Activated CD4-positive, alpha-beta T cell treated with anti-CD3 and anti-CD28 coated beads, Interleukin-2, amount 10 ng/mL, durations not matched to agents 7 days and 5 days (primary cell): Measurements from ENCODE around the gene CORO7. TPM values are rescaled to one million over a fixed set of nuclear protein-coding genes. Genes with fewer than 3 reads are reported as not detected.
A peak's percentile ranks its signal among the peaks of the same experiment; 100 is the strongest.

Source experiments
- CTCF ChIA-PET: fragments of 350-600 bp; sonication (Branson Sonifier 250); formaldehyde crosslinking; loops from one replicate; lab custom pipeline; 2021; ENCODE audit warnings: antibody characterized with exemption; lab: Charles Lee
- POLR2A ChIA-PET: fragments of 350-600 bp; sonication (Branson Sonifier 250); formaldehyde crosslinking; loops from one replicate; lab custom pipeline; 2021; ENCODE audit warnings: antibody characterized with exemption; lab: Charles Lee
- DNase-seq: peaks from one replicate; pipeline ENCODE4 v3.0.0-alpha.2; 2020
- H3K27ac Mint-ChIP-seq: one replicate; pipeline ENCODE4 v1.8.0; 2021; ENCODE audit warnings: mild to moderate bottlenecking, moderate library complexity, mixed read lengths
- H3K27me3 Mint-ChIP-seq: one replicate; pipeline ENCODE4 v1.8.0; 2021; ENCODE audit warnings: mixed read lengths
- H3K36me3 Mint-ChIP-seq: one replicate; pipeline ENCODE4 v1.8.0; 2021; ENCODE audit warnings: low read depth, mixed read lengths
- H3K4me1 Mint-ChIP-seq: one replicate; pipeline ENCODE4 v1.8.0; 2021; ENCODE audit warnings: mixed read lengths
- H3K4me3 Mint-ChIP-seq: one replicate; pipeline ENCODE4 v1.8.0; 2021; ENCODE audit warnings: mild to moderate bottlenecking, moderate library complexity, mixed read lengths
- H3K9me3 Mint-ChIP-seq: one replicate; pipeline ENCODE4 v1.8.0; 2021; ENCODE audit warnings: mixed read lengths
- total RNA-seq, 2 experiments: library from RNA; stranded (reverse); gene quantifications; one replicate each; pipeline ENCODE4 v1.2.3, GENCODE V29; 2021

The CORO7 gene
- total RNA-seq, 2 experiments from 2014 or later: 196 to 211 TPM

GRCh38 chr16:4358831-4359561, 57.4 kb downstream of the CORO7 start:
- Mint-ChIP-seq H3K9me3 (no peaks in the 10 kb centered on the region), H3K36me3 (peaks cover 30% of the 10 kb centered on the region), H3K27me3 (no peaks in the 10 kb centered on the region), H3K4me3 (no peak overlapping the region), H3K4me1 (no peaks in the 10 kb centered on the region), H3K27ac (peak overlapping the region; percentile 82)
- DNase-seq: peak; percentile 61
- ChIA-PET CTCF (interaction anchor here (0.7 to 1.6 kb wide), 8 partner anchors 10 to 227 kb away, joined by 3 to 7 read pairs (median 3); partner anchors contain the start of gene VASN), POLR2A (no interaction called here)

DNA sequence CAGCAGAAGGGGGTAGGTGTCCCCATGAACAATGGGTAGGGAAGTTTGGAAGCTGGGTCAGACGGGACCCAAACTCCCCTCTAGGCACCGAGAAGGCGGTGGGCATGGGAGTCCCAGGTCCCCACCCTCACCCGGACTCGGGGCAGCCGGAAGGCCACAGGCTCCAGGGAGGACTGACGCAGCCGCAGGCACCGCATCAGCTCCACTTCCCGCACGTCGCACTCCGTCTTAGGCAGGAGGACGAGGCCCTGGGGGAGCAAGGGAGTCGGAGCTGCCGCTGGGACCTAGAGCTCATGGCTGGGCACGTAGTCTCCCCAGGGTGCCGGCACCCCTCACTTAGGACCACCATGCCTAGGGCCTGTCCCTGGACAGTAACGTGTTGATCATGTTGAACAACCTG, 58.2 kb downstream of the CORO7 start:
- Mint-ChIP-seq H3K36me3 (peaks cover 30% of the 10 kb centered on the region), H3K4me1 (no peaks in the 10 kb centered on the region), H3K27ac (no peak overlapping the region), H3K9me3 (no peaks in the 10 kb centered on the region), H3K27me3 (no peaks in the 10 kb centered on the region), H3K4me3 (no peak overlapping the region)
- ChIA-PET CTCF (interaction anchor here (1.0 kb wide), 1 partner anchor 228 kb away, joined by 3 read pairs; no protein-coding TSS in a partner anchor), POLR2A (no interaction called here)
- DNase-seq: no peak

DNA sequence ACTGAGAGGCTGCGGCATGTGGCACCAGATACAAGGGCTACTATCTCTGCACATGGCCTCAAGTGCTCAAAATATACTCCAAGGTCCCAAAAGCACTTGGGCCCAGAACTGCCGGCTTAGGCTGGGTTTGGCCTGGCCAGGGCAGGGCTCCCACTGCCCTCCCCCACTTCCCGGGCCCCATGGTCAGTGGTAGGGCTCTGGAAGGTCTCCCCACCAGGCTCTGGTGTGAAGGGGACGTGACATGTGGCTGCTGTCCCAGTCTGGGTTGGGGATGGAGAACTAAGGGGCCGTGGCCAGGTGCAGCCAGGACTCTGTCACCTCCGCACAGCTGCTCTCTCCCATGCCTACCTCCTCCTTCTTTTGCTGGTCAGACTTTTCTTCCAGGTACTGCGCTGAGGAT, 59.6 kb downstream of the CORO7 start:
- POLR2A ChIA-PET: no interaction called here
- peaks cover 2% of the 10 kb centered on the region for H3K4me1 Mint-ChIP-seq
- CTCF ChIA-PET: interaction anchor here (1.4 kb wide), 1 partner anchor 103 kb away, joined by 3 read pairs; no protein-coding TSS in a partner anchor
- no peak for DNase-seq
- H3K4me3 Mint-ChIP-seq: no peak overlapping the region
- no peaks in the 10 kb centered on the region for H3K27me3 Mint-ChIP-seq
- no peaks in the 10 kb centered on the region for H3K9me3 Mint-ChIP-seq
- no peak overlapping the region for H3K27ac Mint-ChIP-seq
- peaks cover 22% of the 10 kb centered on the region for H3K36me3 Mint-ChIP-seq

- Mint-ChIP-seq H3K36me3 (peaks cover 22% of the 10 kb centered on the region), H3K27ac (no peak overlapping the region), H3K9me3 (no peaks in the 10 kb centered on the region), H3K4me3 (no peak overlapping the region), H3K27me3 (no peaks in the 10 kb centered on the region), H3K4me1 (peaks cover 13% of the 10 kb centered on the region)
- ChIA-PET POLR2A (no interaction called here), CTCF (interaction anchor here (0.6 to 1.4 kb wide), 2 partner anchors 42 to 48 kb away, joined by 3 to 4 read pairs; no protein-coding TSS in a partner anchor)
- DNase-seq: no peak
Measured at GRCh38 chr16:4354512-4355409, 61.6 kb downstream of the CORO7 start.

- Mint-ChIP-seq H3K4me1 (peaks cover 19% of the 10 kb centered on the region), H3K4me3 (no peak overlapping the region), H3K27me3 (no peaks in the 10 kb centered on the region), H3K9me3 (no peaks in the 10 kb centered on the region), H3K27ac (no peak overlapping the region), H3K36me3 (peaks cover 18% of the 10 kb centered on the region)
- ChIA-PET POLR2A (no interaction called here), CTCF (interaction anchor here (1.0 to 1.4 kb wide), 2 partner anchors 49 kb away, joined by 3 to 4 read pairs; no protein-coding TSS in a partner anchor)
- no peak for DNase-seq
Measured at GRCh38 chr16:4353675-4354074, 62.7 kb downstream of the CORO7 start.

DNA sequence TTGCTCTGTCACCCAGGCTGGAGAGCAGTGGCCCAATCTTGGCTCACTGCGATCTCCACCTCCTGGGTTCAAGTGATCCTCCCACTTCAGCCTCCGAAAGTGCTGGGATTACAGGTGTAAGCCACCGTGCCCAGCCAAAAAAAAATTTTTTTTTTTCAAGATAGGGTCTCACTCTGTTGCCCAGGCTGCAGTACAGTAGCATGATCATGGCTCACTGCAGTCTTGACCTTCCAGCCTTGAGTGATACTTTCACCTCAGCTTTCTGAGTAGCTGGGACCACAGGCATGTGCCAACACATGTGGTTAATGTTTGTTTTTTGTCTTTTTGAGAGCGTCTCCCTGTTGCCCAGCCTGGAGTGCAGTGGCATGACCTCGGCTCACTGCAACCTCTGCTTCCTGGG, 63.6 kb downstream of the CORO7 start:
- no peak for DNase-seq
- H3K4me1 Mint-ChIP-seq: peaks cover 23% of the 10 kb centered on the region
- no peaks in the 10 kb centered on the region for H3K27me3 Mint-ChIP-seq
- ChIA-PET POLR2A (no interaction called here), CTCF (interaction anchor here (1.0 kb wide), 1 partner anchor 50 kb away, joined by 3 read pairs; no protein-coding TSS in a partner anchor)
- H3K4me3 Mint-ChIP-seq: no peak overlapping the region
- peaks cover 15% of the 10 kb centered on the region for H3K36me3 Mint-ChIP-seq
- no peak overlapping the region for H3K27ac Mint-ChIP-seq
- no peaks in the 10 kb centered on the region for H3K9me3 Mint-ChIP-seq

- ChIA-PET POLR2A (interaction anchor here (1.0 kb wide), 1 partner anchor 64 kb away, joined by 3 read pairs; no protein-coding TSS in a partner anchor), CTCF (interaction anchor here (1.2 to 2.1 kb wide), 2 partner anchors 10 to 18 kb away, joined by 3 to 6 read pairs; no protein-coding TSS in a partner anchor)
- no peak for DNase-seq
- Mint-ChIP-seq H3K27ac (peak overlapping the region; percentile 94), H3K4me1 (peaks cover 23% of the 10 kb centered on the region), H3K4me3 (no peak overlapping the region), H3K9me3 (no peaks in the 10 kb centered on the region), H3K27me3 (no peaks in the 10 kb centered on the region), H3K36me3 (peaks cover 12% of the 10 kb centered on the region)
Measured at GRCh38 chr16:4351880-4352279, 64.5 kb downstream of the CORO7 start.

DNA sequence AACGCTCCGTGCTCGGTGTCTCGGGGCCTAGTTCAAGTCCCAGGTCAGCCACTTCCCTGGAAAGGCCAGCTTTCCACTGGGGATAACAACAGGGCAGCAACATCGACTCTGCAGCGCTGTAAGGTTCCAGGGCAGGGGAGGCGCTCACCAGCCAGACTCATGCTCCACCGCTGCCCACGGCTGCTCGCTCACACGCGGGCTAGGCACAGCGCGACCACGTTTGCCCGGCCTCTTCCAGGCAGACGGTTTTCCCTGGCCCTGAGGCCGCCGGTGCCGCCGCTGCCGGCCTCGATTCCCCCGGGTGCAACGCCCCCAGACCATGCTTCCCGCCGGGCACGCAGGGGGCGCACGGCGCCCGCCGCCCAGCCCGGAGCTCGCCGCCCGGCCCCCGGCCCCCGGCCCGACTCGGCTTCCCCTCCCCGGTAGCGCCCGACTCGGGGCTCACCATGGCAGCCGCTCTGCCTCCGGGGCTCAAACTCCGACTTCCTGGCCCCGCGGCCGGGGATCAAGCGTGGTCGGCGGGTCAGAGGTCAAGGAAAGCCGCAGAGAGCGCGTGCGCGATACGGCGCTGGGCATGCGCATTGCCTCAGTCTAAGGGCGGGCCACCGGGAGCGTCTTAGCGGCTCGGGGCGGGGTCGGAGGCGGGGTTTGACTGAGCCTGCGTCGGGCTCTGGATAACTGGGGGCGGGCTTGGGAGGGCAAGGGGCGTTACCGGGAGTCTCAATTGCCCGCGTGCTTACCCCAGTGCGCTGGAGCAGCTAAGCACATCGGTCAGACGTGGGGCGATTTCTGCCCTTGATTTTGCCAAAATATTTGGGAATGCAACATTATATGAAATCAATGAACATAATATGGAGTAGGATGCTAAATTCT, 65.4 kb downstream of the CORO7 start, which contains the start of gene PAM16:
PAM16 (minus strand) TSS at position 535 of the 873 bp plus-strand sequence; CDS start at position 448, 87 bp downstream.
- no peaks in the 10 kb centered on the region for H3K27me3 Mint-ChIP-seq
- peak; percentile 97 for DNase-seq
- H3K36me3 Mint-ChIP-seq: peaks cover 12% of the 10 kb centered on the region
- ChIA-PET CTCF (interaction anchor here (0.5 to 2.1 kb wide), 6 partner anchors 11 to 105 kb away, joined by 3 to 8 read pairs (median 3); no protein-coding TSS in a partner anchor), POLR2A (no interaction called here)
- H3K4me1 Mint-ChIP-seq: peaks cover 26% of the 10 kb centered on the region
- no peaks in the 10 kb centered on the region for H3K9me3 Mint-ChIP-seq
- H3K4me3 Mint-ChIP-seq: peak within 1 kb of the TSS; percentile 96
- H3K27ac Mint-ChIP-seq: peak within 1 kb of the TSS; percentile 94

DNA sequence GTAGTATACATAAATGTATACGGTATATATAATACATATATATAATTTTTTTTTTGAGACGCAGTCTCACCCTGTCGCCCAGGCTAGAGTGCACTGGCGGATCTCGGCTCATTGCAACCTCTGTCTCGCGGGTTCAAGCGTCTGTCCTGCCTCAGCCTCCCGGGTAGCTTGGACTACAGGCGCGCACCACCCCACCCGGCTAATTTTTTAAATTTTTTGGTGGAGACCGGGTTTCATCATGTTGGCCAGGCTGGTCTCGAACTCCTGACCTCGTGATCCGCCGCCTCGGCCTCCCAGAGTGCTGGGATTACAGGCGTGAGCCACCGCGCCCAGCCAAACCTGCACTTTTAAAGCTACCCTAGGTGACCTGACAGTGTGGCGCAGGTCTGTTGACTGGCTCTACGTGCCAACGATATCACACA, 66.0 kb downstream of the CORO7 start:
- CTCF ChIA-PET: interaction anchor here (0.5 to 2.1 kb wide), 7 partner anchors 12 to 105 kb away, joined by 3 to 8 read pairs (median 3); no protein-coding TSS in a partner anchor
- Mint-ChIP-seq H3K27me3 (no peaks in the 10 kb centered on the region), H3K4me1 (peaks cover 26% of the 10 kb centered on the region), H3K4me3 (peak overlapping the region; percentile 96), H3K9me3 (no peaks in the 10 kb centered on the region), H3K36me3 (peaks cover 12% of the 10 kb centered on the region), H3K27ac (peak overlapping the region; percentile 94)
- DNase-seq: no peak
- POLR2A ChIA-PET: interaction anchor here (0.5 kb wide), 1 partner anchor 51 kb away, joined by 3 read pairs; no protein-coding TSS in a partner anchor

DNA sequence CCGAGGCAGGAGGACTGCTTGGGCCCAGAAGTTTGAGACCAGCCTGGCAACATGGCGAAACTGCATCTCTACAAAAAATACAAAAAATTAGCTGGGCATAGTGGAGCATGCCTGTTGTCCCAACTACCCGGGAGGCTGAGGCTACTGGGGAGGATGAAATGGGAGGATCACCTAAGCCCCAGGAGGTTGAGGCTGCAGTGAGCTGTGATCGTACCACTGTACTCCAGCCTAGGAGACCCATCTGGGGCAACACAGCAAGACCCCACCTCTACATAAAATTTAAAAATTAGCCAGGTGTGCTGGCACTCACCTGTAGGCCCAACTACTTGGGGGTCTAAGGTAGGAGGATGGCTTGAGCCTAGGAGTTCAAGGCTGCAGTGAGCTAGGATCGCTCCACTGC, 67.1 kb downstream of the CORO7 start:
- CTCF ChIA-PET: interaction anchor here (0.7 to 1.6 kb wide), 8 partner anchors 10 to 859 kb away, joined by 3 to 4 read pairs (median 3); no protein-coding TSS in a partner anchor
- no peaks in the 10 kb centered on the region for H3K9me3 Mint-ChIP-seq
- no peaks in the 10 kb centered on the region for H3K27me3 Mint-ChIP-seq
- peaks cover 9% of the 10 kb centered on the region for H3K36me3 Mint-ChIP-seq
- peaks cover 26% of the 10 kb centered on the region for H3K4me1 Mint-ChIP-seq
- POLR2A ChIA-PET: no interaction called here
- H3K27ac Mint-ChIP-seq: no peak overlapping the region
- no peak for DNase-seq
- H3K4me3 Mint-ChIP-seq: peak overlapping the region; percentile 32

- Mint-ChIP-seq H3K36me3 (no peaks in the 10 kb centered on the region), H3K4me1 (peaks cover 26% of the 10 kb centered on the region), H3K9me3 (no peaks in the 10 kb centered on the region), H3K27me3 (no peaks in the 10 kb centered on the region), H3K27ac (no peak overlapping the region), H3K4me3 (no peak overlapping the region)
- CTCF ChIA-PET: interaction anchor here (1.2 to 1.8 kb wide), 2 partner anchors 20 to 94 kb away, joined by 4 to 5 read pairs; no protein-coding TSS in a partner anchor
- POLR2A ChIA-PET: interaction anchor here (0.7 kb wide), 1 partner anchor 9 kb away, joined by 3 read pairs; no protein-coding TSS in a partner anchor
- no peak for DNase-seq
Measured at GRCh38 chr16:4347765-4348509, 68.5 kb downstream of the CORO7 start.
